GM18499 (cell line): ENCODE measurements around the gene NGFR.

Experiments used
- ATAC-seq: cut with Tn5 transposase; IDR thresholded peaks from one replicate; pipeline ENCODE4 v1.9.1; 2021; ENCODE audit warnings: moderate number of reproducible peaks; ENCODE audit not compliant: insufficient read depth, unreplicated experiment

NGFR gene, protein sequence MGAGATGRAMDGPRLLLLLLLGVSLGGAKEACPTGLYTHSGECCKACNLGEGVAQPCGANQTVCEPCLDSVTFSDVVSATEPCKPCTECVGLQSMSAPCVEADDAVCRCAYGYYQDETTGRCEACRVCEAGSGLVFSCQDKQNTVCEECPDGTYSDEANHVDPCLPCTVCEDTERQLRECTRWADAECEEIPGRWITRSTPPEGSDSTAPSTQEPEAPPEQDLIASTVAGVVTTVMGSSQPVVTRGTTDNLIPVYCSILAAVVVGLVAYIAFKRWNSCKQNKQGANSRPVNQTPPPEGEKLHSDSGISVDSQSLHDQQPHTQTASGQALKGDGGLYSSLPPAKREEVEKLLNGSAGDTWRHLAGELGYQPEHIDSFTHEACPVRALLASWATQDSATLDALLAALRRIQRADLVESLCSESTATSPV

GRCh38 chr17:49494986-49495841 is at the start of gene NGFR:
Gene NGFR (plus strand): TSS chr17:49495293. CDS start chr17:49495418, 125 bp downstream.
- no peak for ATAC-seq

DNA sequence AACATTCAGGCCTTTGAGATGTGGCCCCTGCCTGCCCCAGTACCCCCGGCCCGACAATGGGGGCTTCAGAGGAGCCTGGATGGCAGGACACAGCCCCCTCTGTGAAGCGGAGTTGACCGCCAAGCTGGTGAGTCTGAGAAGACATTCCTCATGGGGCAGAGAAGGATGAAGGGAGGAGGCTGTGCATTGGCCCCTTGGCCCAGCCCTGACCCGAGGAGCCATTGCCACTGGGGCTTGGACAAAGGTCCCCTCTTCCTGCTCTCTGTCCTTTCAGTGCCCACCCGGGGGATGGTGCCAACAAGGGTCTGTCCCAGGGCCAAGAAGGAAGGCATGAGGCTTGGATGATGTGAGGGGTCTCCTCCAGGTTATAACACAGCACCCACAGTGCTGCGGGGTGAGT is 49.5 kb upstream of the NGFR start:
- ATAC-seq: no peak

- ATAC-seq: no peak
These were observed 47.3 kb upstream of the NGFR start for GRCh38 chr17:49447628-49448302.

DNA sequence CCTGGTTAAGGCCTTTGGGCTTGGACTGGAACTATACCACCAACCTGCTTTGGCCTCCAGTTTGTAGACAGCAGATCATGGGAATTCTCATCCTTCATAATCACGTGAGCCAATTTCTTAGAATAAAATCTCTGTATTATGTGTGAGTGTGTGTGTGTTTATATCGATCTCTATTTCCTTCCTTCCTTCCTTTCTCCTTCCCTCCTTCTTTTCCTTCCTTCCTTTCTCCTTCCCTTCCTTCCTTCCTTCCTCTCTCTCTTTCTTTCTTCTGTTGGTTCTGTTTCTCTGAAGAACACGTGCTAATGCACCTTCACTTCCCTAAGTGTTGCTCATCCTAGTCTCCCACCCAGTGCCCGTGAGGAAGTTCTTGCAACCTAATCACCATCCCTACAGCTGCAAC is 44.9 kb upstream of the NGFR start:
- ATAC-seq: no peak

DNA sequence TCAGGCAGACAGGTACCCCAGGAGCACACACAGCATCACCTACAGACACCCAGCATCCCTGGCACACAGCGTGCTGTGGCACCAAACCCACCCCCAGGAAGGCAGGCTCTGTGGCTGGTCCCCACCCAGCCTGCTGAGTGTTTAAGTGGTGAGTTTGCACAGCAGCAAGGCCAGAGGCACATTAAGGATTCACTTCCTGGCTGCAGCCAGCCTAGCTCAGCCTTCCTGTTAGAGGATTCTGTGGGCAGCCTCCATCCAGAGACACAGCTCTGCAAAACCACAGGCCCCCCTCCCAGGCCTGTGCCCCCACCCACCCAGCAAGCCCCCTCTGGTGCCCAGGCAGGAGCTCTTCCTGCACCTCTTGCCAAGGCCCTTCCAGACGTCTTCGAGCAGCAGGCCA is 44.4 kb upstream of the NGFR start:
- ATAC-seq: no peak

- no peak for ATAC-seq
These were observed 42.9 kb upstream of the NGFR start for GRCh38 chr17:49452201-49452600.

DNA sequence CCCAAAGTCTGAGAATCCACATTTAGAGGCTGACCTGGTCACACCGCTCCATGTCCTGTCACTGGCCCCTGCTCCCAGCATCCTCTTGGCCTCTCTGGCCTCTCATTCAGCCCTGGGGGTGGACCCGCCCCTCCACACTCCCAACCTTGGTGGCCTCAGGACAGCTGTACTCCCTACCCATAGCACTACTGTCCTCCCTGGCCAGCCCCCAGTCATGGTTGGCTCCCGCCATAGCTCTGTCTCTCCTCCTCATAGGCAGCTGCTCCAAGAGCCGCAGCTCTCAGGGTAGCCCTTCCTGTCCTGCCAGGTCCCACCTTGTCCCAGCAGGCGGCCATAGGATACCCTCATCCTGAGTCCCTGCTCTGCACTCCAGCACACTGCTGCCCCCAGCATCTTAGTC is 42.4 kb upstream of the NGFR start:
- no peak for ATAC-seq

DNA sequence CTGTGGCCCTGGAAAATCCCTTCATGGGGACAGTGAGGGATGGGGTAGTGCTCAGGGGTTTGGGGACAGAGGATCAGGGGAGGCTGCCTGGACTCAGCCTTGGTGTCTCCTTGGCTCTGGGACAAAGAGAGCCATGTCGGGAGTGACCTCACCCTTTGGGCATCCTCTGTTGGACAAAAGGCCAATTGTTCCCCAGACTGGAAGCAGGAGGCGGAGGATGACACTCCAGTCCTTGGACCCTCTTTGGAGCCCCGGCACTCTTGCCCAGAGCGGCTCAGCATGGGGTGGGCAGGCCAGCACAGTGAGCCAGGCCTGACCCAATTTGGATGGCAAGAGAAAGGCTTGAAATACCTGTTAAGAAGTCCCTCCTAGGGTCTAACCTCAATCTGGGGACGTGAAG is 41.0 kb upstream of the NGFR start:
- no peak for ATAC-seq

DNA sequence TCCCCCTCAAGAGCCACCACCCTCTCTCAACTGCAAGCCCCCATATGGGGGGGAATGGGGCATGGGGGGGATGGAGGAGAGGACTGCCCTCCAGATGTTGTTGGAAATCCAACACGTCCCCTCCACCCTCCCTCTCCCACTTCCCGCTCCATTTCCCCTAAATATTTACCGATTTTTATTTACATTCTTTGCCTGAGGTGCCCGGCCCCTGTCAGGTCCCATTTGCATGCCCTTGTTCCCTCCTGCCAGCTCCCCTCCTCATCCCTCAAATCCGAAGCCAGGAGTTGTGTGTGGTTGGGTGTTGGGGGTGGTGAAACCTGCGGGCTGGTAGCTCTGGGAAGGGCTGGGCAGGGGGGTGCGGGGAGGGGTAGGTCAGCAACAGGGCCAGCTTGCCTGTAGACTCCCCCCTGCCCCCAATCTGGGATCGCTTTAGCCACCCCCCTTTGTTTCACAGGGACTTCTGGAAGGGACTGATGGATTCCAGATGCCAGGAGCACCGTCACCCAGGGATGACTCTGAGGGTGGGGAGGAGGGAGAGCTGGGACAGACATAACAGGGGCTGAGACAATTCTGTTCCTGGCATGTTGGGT is 39.7 kb upstream of the NGFR start:
- no peak for ATAC-seq

DNA sequence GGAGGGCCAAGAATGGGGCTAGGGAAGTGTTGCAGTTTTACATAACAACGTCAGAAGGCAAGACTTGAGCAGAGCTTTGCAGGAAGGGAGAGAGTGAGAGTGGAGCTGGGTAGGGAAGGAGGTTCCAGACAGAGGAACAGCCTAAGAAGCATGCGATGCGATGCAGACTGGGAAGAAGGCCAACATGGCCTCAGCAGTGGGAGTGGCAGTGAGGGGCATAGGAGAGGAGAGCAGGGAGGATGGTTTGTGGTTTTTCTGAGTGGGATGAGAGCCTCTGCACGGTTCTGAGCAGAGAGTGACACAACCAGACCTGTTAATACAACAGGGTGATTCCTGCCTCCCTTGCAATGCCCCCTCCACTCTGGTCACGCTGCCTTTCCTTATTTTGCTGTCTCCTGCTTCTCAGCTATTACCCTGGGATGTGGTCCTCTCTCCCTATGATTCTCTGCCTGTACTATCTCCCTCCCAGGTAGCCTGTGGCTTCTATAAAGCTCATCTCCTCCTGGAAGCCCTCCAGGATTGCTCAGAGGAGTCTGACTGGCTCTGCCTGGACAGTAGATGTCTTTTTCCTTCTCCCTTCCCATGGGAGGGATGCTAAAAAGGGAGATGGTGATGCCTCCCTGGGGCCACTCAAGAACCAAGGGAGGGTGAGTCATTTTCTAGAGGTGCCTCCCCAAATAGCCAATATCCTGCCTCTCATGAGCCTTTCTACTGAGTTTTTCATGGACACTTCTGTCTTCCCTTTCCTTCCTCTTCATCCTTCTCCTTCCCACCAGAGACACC is 38.7 kb upstream of the NGFR start:
- no peak for ATAC-seq

DNA sequence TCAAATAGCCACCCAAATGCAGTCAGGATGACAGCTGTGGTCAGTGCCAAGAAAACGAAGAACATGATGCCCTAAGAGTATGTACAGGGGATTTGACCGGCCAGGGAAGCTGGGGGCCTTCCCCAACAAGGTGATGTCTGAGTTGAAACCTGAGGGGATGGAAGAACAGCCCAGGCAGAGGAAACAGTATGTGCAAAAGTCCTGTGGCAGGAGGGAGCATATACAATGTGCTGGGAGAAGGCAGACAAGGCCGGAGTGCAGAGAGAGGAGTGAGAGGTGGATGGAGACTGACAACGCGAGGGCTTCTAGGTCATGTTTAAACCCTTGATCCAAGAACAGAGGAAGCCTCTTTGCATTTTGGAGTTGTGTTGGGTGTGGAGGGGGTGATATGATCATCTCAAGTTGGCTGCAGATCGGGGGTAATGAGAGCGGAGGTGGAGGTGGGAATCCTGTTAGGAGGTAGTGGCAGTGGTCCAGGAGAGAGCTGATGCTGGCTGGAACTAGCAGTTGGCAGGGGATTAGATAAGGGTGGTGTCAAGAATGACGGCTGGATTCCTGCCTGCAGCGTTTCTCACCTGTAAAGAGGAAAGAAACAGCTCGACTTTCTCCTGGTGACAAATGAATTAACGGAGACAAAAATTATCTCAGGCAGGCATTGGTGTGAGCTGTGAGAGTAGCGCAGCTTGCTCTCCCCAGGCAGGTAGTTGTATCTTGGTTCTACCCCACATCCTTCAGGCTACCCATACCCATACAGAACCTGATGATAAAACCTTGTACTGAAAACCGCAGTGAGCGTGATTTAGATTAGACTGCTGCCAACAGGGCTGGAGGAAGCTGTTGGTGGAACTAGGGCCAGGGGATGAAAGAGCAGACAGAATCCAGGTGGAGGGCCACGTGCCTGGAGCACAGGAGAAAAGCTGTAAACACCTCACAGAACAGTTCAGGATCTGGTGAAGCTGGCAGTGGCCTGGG is 37.2 kb upstream of the NGFR start:
- ATAC-seq: no peak

- ATAC-seq: no peak
These were observed 35.6 kb upstream of the NGFR start for GRCh38 chr17:49459401-49459984.

DNA sequence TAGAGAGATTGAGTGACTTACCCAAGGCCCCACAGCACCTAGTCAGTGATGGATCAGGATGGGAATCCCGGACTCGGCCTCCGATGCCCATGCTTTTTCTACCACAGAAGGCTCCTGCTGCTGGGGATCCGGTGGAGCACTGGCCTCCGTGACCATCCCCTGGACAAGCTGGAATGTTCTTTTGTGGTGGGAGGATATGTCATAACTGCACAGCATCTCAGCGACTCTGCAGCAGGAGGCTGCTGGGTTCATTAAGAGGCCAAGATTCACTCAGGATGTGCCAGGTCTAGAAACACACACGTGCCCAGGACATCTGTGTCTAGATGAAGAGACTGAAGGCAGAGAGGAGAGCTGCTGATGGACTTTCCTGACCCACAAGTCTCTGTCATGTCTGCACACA is 34.7 kb upstream of the NGFR start:
- no peak for ATAC-seq

GRCh38 chr17:49461580-49461979 is 33.5 kb upstream of the NGFR start:
- no peak for ATAC-seq

DNA sequence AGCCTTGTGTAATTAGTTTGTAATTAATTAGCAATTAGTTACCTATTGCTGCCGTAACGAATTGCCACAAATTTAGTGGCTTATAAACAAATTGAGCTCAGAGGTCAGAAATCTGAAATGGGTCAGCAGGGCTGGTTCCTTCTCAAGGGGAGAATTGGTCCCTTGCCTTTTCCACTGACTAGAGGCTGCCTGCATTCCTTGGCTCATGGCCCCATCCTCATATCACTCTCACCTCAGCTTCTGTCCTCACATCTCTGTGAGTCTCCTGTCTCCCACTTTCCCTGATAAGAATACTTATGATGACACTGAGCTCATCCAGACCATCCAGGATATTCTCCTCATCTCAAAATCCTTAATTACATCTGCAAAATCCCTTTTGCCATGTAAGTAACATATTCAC is 31.0 kb upstream of the NGFR start:
- no peak for ATAC-seq

GRCh38 chr17:49465331-49465903 is 29.7 kb upstream of the NGFR start:
- no peak for ATAC-seq

DNA sequence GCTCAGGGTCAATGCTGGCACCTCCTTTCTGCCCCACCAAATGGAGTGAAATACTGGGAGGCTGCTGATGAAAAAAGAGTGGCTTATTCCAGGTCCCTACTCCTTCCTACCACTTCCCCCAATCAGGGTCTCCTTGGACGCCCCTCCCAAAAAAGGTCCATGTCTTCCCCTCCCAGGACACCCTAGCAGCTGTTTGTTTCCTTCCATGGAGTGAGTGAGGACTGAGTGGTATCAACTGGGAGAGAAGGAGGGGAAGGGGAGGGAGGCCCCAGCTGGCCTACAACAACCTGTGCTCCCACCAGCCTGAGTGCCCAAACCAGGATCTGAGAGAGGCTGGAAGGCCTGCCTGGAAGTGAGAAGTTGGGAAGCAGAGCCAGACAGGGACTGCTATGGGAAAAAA is 28.7 kb upstream of the NGFR start:
- ATAC-seq: no peak

GRCh38 chr17:49467175-49467574 is 27.9 kb upstream of the NGFR start:
- no peak for ATAC-seq
